ENCODE measurements around the gene KIF5C.

GRCh38 chr2:148968776-148969319, 93.8 kb downstream of the KIF5C start:
- TF ChIP-seq CTCF (conservative IDR thresholded peaks at IDR 0.05; ENCODE audit: low read depth in 2 of 2) (no peak), POLR2AphosphoS5 (IDR thresholded peaks at IDR 0.05; ENCODE audit: low read depth) (no peak), STAT1 (IDR thresholded peaks at IDR 0.05; ENCODE audit: unreplicated experiment) (no peak), REST (IDR thresholded peaks at IDR 0.05; ENCODE audit: unreplicated experiment) (no peak), EZH2 (IDR thresholded peaks at IDR 0.05; ENCODE audit: low read depth, unreplicated experiment) (no peak), CREB1 (CRISPR knock-in tag; IDR thresholded peaks at IDR 0.05; ENCODE audit: low read depth) (no peak), ETS1 (IDR thresholded peaks at IDR 0.05) (no peak), JUNB (IDR thresholded peaks at IDR 0.05; ENCODE audit: unreplicated experiment) (no peak), ZNF462 (CRISPR knock-in tag; IDR thresholded peaks at IDR 0.05) (no peak), EZH2phosphoT487 (IDR thresholded peaks at IDR 0.05; ENCODE audit: unreplicated experiment) (no peak), NANOG (IDR thresholded peaks at IDR 0.05; ENCODE audit: borderline replicate concordance) (no peak)

Data from GM23338 (cell line).